Glutamatergic neuron (in vitro differentiated cells): Measurements from ENCODE around the gene GPHN. TPM values are rescaled to one million over a fixed set of nuclear protein-coding genes. Genes with fewer than 3 reads are reported as not detected.

ENCODE experiments used
- DNase-seq: peaks from one replicate; pipeline ENCODE4 v3.0.0; 2022
- H3K27ac Mint-ChIP-seq: one replicate; pipeline ENCODE4 v1.8.0; 2020; ENCODE audit warnings: mild to moderate bottlenecking, mixed read lengths, inconsistent platforms; ENCODE audit not compliant: unreplicated experiment
- H3K27me3 Mint-ChIP-seq: one replicate; pipeline ENCODE4 v1.8.0; 2020; ENCODE audit warnings: mild to moderate bottlenecking, moderate library complexity, mixed read lengths, inconsistent platforms; ENCODE audit not compliant: unreplicated experiment
- H3K36me3 Mint-ChIP-seq: one replicate; pipeline ENCODE4 v1.8.0; 2020; ENCODE audit warnings: mild to moderate bottlenecking, mixed read lengths, inconsistent platforms; ENCODE audit not compliant: unreplicated experiment
- H3K4me1 Mint-ChIP-seq: one replicate; pipeline ENCODE4 v1.8.0; 2020; ENCODE audit warnings: mild to moderate bottlenecking, low read depth, mixed read lengths, inconsistent platforms; ENCODE audit not compliant: unreplicated experiment
- H3K4me3 Mint-ChIP-seq: one replicate; pipeline ENCODE4 v1.8.0; 2020; ENCODE audit warnings: mild to moderate bottlenecking, mixed read lengths, inconsistent platforms; ENCODE audit not compliant: unreplicated experiment
- H3K9me3 Mint-ChIP-seq: one replicate; pipeline ENCODE4 v1.8.0; 2020; ENCODE audit warnings: mild to moderate bottlenecking, moderate library complexity, mixed read lengths, inconsistent platforms; ENCODE audit not compliant: unreplicated experiment
- total RNA-seq: library from RNA; stranded (reverse); fragmentation: NEBNext Ultra II Directional; extraction: Animal tissue kit (Norgen Biotek cat#: 25700); gene quantifications from one replicate; pipeline ENCODE4 v1.2.1, GENCODE V29; 2021; ENCODE audit not compliant: unreplicated experiment
- TF ChIP-seq, protein P1 (sequence below): fragments of 200-600 bp; sonication (generic); IDR thresholded peaks from one replicate; pipeline ENCODE4 v1.5.0; 2021; ENCODE audit not compliant: partially characterized antibody, unreplicated experiment

GPHN gene
- total RNA-seq, 1 donor from 2014 or later = 29.8 TPM

DNA sequence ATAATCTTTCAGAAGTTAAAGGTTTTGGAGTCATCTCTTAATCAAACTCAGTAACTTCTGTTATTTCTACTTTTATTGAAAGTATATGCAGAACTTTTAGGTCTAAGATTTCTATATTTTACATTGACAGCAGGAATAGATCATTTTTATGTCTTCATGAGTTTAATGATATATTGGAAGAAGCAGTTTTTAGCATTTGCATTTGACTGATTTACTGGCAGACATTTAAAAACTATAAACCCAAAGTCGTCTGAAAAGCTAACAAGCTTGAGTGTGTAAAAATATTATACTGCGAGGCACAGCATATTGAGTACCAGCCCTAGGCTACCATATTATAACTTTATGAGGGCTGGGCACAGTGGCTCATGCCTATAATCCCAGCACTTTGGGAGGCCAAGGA lies 467.3 kb downstream of the GPHN start:
- H3K36me3 Mint-ChIP-seq = no peaks in the 10 kb centered on the region
- H3K27ac Mint-ChIP-seq = no peak overlapping the region
- no peaks in the 10 kb centered on the region for H3K27me3 Mint-ChIP-seq

DNA sequence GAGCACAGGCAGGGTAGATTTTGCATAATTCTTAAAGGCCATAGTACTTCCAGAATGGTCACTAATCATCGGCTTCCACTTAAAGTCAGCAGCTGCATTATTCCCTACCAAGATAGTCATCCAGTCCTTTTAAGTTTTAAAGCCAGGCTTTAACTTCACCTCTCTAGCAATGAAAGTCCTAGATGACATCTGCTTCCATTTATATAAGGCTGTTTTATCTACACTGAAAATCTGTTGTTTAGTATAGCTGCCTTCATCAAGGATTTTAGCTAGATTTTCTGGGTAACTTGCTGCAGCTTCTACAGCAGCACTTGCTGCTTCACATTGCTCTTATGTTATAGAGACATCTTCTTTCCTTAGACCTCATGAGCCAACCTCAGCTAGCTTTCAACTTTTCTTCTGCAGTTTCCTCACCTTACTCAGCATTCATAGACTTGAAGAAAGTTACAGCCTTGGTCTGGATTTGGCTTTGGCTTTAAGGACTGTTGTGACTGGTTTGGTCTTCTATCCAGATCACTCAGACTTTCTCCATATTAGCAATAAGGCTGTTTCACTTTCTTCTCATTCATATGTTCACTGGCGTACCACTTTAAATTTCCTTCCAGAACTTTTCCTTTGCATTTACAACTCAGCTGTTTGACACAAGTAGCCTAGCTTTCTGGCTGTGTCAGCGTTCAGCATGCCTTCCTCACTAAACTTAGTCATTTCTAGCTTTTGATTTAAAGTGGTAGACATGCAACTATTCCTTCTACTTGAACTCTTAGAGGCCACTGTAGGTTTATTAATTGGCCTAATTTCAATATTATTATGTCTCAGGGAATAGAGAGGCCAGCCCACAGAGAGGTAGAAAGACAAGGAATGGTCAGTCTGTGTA lies 471.4 kb downstream of the GPHN start:
- Mint-ChIP-seq H3K36me3 (no peaks in the 10 kb centered on the region), H3K27me3 (no peaks in the 10 kb centered on the region), H3K27ac (no peak overlapping the region), H3K9me3 (no peaks in the 10 kb centered on the region), H3K4me1 (no peaks in the 10 kb centered on the region), H3K4me3 (no peak overlapping the region)
- TF ChIP-seq, protein P1, sequence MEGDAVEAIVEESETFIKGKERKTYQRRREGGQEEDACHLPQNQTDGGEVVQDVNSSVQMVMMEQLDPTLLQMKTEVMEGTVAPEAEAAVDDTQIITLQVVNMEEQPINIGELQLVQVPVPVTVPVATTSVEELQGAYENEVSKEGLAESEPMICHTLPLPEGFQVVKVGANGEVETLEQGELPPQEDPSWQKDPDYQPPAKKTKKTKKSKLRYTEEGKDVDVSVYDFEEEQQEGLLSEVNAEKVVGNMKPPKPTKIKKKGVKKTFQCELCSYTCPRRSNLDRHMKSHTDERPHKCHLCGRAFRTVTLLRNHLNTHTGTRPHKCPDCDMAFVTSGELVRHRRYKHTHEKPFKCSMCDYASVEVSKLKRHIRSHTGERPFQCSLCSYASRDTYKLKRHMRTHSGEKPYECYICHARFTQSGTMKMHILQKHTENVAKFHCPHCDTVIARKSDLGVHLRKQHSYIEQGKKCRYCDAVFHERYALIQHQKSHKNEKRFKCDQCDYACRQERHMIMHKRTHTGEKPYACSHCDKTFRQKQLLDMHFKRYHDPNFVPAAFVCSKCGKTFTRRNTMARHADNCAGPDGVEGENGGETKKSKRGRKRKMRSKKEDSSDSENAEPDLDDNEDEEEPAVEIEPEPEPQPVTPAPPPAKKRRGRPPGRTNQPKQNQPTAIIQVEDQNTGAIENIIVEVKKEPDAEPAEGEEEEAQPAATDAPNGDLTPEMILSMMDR = no peak
- no peak for DNase-seq

More for the DNA sequence above, 467.3 kb downstream of the GPHN start:
- no peak for DNase-seq
- TF ChIP-seq, protein P1 = no peak
- H3K4me3 Mint-ChIP-seq = no peak overlapping the region
- H3K4me1 Mint-ChIP-seq = no peaks in the 10 kb centered on the region
- no peaks in the 10 kb centered on the region for H3K9me3 Mint-ChIP-seq

DNA sequence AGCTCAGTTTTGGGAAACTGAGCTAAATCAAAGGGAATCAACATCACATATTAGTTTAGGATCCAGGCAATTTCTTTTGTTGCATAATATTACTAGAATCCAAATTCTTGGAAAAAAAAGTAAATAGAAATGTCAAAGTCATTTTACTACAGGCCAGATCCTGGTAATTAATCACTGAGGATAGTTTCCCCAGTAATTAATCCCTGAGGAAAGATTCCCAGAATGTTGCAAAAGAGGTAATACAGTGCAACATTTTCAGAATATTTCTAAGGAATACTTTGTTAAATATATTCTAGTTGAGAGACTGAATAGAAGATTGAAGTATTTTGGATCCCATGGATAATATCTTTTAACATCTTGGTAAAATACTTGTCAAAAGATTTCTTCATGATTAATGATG lies 474.3 kb downstream of the GPHN start:
- H3K27ac Mint-ChIP-seq = no peak overlapping the region
- no peaks in the 10 kb centered on the region for H3K4me1 Mint-ChIP-seq
- no peaks in the 10 kb centered on the region for H3K36me3 Mint-ChIP-seq
- DNase-seq = no peak
- TF ChIP-seq, protein P1 = no peak
- H3K9me3 Mint-ChIP-seq = no peaks in the 10 kb centered on the region
- no peaks in the 10 kb centered on the region for H3K27me3 Mint-ChIP-seq
- H3K4me3 Mint-ChIP-seq = no peak overlapping the region

DNA sequence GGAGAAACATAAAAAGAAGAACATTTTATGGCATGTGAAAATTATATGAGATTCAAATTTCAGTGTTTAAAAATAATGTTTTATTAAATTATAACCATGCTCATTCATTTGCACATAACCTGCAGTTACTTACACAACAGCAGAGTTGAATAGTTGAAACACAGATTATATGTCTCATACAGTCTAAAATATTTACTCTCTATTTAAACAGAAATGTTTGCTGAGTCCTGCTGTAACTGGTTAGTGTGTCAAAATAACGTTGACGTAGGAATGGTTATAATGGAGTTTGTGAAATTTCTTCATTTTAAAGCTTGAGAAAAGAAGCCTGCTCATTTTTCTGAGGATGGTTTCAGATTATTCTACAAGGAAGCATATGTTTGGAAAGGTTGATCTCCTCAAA lies 484.8 kb downstream of the GPHN start:
- Mint-ChIP-seq H3K36me3 (no peaks in the 10 kb centered on the region), H3K27me3 (no peaks in the 10 kb centered on the region), H3K4me1 (no peaks in the 10 kb centered on the region), H3K27ac (no peak overlapping the region), H3K4me3 (no peak overlapping the region), H3K9me3 (peaks cover 1% of the 10 kb centered on the region)
- no peak for DNase-seq
- TF ChIP-seq, protein P1 = no peak

DNA sequence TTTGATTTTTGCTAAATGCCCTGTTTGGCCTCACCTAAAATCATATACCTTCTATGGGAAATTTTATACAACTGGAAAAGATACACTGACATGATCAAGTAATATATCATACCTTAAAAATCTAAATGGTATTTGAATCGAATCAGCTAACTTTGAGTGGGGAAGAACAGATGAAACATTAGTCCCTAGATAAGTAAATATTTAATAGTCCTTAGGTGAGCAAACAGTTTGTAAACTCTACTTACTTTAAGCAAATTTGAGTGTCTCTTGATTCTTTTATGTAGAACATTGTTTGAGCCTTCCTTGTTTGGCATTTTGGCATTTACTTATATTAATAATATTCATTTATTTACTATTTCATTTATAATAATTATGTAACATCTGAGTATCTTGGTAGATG lies 485.6 kb downstream of the GPHN start:
- no peak overlapping the region for H3K4me3 Mint-ChIP-seq
- H3K36me3 Mint-ChIP-seq = no peaks in the 10 kb centered on the region
- H3K27ac Mint-ChIP-seq = no peak overlapping the region
- no peaks in the 10 kb centered on the region for H3K4me1 Mint-ChIP-seq
- no peaks in the 10 kb centered on the region for H3K27me3 Mint-ChIP-seq
- H3K9me3 Mint-ChIP-seq = no peaks in the 10 kb centered on the region
- DNase-seq = no peak
- TF ChIP-seq, protein P1 = no peak
